Measurements from ENCODE around the gene NOS1AP.
A peak's percentile ranks its signal among the peaks of the same experiment; 100 is the strongest.

Gene NOS1AP

GRCh38 chr1:162250004-162250730 is 180.7 kb downstream of the NOS1AP start:
- no peak for DNase-seq (ENCODE audit: low read depth, low spot score)

DNA sequence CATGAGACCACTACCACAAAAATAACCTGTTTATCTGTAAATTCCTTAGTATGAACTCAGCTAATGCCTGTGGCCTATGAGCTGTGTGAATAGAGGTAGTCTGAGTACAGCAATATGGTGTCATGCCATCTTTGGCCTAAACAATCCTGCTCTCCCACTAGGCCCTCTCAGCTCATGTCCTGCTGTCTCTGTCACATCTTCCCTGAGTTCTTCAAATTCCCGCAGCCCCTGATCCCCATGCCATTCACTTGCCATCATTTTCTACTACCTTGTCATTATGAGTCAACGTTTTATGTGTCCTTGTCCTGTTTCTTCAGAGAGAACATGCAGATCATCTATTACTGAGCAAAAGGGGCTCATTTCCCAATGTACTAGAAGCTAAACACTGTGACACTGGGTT is 181.6 kb downstream of the NOS1AP start:
- no peak for DNase-seq (ENCODE audit: low read depth, low spot score)

DNA sequence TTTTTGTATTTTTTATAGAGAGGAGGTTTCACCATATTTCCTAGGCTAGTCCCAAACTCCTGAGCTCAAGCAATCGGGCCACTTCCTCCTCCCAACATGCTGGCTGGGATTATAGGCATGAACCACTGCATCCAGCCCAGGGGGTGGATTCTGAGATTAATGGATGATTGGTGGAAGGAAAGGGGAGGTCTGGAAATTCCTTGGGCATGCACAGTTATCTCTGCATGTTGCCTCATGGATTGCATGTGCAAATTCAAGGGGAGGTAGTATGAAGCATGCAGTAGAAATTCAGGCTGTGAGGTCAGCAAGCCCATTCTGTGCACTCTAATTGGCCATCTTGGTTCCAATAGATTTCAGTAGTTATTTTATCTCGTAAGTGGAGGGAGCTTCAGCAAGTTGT is 182.7 kb downstream of the NOS1AP start:
- no peak for DNase-seq (ENCODE audit: low read depth, low spot score)

- no peak for DNase-seq (ENCODE audit: low read depth, low spot score)
Observed at GRCh38 chr1:162253790-162254189, 184.3 kb downstream of the NOS1AP start.

- DNase-seq (ENCODE audit: low read depth, low spot score), result no peak
Observed at GRCh38 chr1:162256287-162256686, 186.8 kb downstream of the NOS1AP start.

GRCh38 chr1:162258394-162258793 is 188.9 kb downstream of the NOS1AP start:
- no peak for DNase-seq (ENCODE audit: low read depth, low spot score)

GRCh38 chr1:162259894-162260455 is 190.5 kb downstream of the NOS1AP start:
- no peak for DNase-seq (ENCODE audit: low read depth, low spot score)

DNA sequence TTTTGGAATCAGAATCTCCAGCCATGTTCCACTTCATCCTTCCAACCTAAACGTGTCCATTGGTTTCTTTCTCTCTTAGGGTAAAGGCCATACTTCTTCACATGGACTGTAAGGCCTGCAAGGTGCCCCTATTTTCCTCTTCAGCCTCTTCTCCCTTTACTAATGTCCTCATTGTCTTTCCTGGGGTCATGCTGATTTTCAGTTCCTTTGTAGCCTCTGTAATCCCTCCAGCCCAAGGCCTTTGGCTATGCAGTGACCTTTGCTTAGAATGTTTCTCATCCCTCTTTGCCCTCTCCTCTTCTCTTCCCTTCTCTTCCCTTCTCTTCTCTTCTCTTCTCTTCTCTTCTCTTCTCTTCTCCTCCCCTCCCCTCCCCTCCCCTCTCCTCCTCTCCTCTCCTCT is 194.6 kb downstream of the NOS1AP start:
- DNase-seq (ENCODE audit: low read depth, low spot score), result no peak

DNA sequence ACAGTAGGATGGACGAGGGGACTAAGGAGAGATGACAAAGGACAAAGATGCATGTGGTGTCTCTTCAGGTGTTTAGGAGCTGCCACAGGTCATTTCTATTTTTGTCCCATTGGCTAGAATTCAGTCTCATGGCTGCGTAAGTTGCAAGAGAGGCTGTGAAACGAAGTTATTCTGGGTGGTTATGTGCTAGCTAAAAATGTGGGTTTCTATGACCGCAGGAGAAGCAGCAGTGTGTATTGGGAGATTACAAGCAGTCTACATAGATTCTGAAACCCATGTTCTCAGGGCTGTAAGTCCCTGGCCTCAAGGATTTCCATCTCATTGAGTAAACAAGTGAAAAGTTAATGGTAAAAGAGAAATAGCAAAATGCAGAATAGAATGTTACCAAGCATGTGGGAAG is 196.5 kb downstream of the NOS1AP start:
- no peak for DNase-seq (ENCODE audit: low read depth, low spot score)

DNA sequence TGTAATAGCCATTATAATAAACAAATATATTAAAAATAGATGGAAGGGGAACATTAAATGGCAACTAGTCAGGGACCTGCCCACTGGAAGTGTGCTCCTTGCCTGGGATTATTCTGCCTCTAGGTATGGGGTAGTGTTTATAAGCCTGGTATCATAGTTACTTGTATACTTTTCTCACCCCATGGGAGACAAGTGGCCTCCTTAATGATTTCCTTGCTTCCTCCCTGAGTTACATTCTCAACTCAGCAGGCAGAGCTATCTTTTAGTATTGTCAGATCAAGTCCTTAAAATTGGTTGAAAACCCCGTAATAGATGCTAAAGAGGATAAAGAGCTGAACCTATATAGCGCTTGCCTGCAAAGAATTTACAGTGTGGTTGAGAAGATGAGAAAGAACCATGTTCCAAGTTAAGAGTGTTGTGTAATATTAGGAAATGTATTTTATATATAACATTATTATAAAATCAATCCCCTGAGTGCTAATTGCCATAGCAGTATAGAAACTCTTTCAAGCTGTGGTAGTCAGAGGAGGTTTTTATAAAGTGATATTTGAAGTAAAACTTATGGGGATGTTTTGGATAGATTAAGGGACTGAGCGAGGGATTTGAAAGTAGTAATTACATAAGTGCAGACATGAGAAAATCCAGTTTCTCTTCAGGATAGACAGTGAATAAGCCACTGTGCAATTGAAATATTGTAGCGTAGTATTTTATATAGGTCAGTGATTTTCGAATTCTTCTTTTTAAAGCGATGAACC is 200.7 kb downstream of the NOS1AP start:
- DNase-seq (ENCODE audit: low read depth, low spot score), result no peak

- no peak for DNase-seq (ENCODE audit: low read depth, low spot score)
Observed at GRCh38 chr1:162271972-162272371, 202.5 kb downstream of the NOS1AP start.

DNA sequence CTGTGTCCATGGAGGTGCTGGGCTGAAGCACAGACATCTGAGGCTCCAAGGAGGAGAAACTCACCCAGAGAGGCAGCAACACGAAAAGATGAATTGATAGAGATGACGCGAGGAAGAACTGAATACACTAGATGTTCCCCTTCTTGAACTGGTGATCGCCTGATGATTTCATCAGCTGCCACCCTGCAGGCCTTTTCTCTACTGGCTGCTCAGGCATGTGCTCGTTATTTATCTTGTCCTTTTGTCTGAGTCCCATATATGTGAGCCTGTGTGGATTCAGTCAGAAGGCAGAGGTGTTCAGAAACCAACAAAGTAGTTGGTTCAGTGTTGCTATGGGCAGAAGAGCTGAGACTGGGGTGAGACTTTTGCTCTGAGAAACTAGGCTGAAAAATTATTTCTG is 202.9 kb downstream of the NOS1AP start:
- DNase-seq (ENCODE audit: low read depth, low spot score), result no peak

- DNase-seq (ENCODE audit: low read depth, low spot score), result no peak
Observed at GRCh38 chr1:162275622-162276175, 206.2 kb downstream of the NOS1AP start.

DNA sequence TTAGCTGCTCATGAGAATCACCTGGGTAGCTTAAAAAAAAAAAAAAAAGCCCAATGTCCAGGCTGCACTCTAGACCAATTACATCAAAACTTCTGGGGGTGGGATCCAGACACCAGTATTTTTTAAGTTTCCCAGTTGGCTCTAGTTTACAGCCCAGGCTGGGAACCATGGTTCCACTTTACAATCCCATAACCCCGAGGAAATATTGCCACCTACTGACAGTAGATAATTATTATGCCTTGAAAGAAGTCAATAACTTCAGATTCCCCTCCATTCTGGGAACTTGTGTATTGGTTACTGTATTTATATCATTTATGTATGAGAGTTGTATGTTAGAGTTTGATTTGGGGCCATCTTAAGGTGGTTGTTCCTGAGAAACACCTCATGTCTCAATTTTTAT is 207.0 kb downstream of the NOS1AP start:
- peak; percentile 2 for DNase-seq (ENCODE audit: low read depth, low spot score)

GRCh38 chr1:162279136-162279498 is 209.6 kb downstream of the NOS1AP start:
- no peak for DNase-seq (ENCODE audit: low read depth, low spot score)

GRCh38 chr1:162281426-162281825 is 211.9 kb downstream of the NOS1AP start:
- DNase-seq (ENCODE audit: low read depth, low spot score), result no peak

- DNase-seq (ENCODE audit: low read depth, low spot score), result no peak
Observed at GRCh38 chr1:162283657-162284056, 214.2 kb downstream of the NOS1AP start.

GRCh38 chr1:162284206-162284955 is 214.9 kb downstream of the NOS1AP start:
- no peak for DNase-seq (ENCODE audit: low read depth, low spot score)

- DNase-seq (ENCODE audit: low read depth, low spot score), result no peak
Observed at GRCh38 chr1:162285149-162285561, 215.7 kb downstream of the NOS1AP start.

DNA sequence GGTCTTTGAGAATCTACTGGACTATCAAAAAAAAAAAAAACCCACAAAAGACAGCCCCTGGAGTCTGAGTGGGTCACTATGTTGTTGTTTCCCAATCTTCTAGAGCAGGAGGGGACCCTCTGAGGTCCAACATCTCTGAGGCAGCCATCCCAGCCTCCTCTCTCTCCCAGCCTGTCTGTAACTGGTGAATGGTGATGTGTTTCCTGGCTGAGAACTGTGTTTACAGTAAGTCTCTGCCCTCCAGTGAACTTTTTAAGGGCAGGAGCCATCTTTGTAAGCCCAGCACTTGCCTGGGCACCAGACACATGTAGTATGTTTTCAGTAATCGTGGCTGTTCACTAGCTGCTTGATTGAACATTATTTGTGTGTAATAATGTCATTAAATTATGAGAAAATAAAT is 221.5 kb downstream of the NOS1AP start:
- DNase-seq (ENCODE audit: low read depth, low spot score), result no peak

GRCh38 chr1:162292422-162292849 is 222.9 kb downstream of the NOS1AP start:
- no peak for DNase-seq (ENCODE audit: low read depth, low spot score)

Data from smooth muscle cell of the brain vasculature (primary cell).